ENCODE data around the gene TPM4.
A peak's percentile ranks its signal among the peaks of the same experiment; 100 is the strongest.

TPM4 gene

DNA sequence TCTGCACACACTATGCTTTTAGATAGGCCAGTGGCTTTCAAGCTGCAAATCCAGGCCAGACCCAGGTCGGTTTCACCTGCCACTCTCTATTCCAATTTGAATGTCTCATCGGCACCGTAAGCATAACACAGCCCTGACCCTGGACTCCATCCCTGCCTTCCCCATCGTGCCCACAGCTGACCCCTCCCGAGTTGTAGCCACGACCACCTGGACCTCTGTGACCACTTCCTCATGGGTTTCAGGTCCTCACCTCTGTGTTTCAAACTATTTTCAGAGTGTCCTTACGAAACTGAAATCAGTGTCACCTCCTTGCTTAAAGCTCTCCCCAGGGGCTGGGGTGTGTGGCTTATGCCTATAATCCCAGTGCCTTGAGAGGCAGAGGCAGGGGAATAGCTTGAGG lies 58.2 kb downstream of the TPM4 start:
- no peak for DNase-seq

DNA sequence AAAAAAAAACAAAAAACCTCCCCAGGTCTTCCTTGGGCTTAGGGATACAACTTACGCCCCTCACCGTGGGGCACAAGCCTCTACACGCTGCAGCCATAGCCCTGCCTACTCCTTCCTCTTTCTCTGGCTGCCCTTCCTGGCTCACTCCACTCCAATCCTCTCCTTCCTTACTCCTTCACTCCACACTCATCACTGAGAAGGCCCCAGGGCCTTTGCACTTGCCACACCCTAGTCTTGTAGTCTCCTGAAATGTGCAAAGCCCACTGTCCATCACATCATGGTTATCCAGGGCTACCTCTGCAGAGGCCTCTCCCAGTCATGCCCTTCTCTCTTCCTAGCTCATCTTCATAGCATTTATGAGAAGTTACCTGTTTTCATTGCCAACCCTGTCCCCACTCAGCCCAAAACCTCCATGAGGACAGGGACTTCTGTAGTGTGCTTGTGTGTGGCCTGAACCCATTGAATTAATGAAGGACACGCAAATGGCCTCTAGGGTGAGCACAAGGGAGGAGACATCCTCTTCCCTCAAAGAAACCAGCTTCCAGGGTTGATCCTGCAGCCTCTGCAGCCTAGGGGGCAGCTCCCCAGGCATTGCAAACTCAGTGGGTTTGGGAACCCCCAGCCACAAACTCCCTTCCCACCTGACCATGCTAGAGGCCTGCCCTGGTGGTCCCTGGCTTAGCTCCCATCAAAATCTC lies 59.3 kb downstream of the TPM4 start:
- no peak for DNase-seq

DNA sequence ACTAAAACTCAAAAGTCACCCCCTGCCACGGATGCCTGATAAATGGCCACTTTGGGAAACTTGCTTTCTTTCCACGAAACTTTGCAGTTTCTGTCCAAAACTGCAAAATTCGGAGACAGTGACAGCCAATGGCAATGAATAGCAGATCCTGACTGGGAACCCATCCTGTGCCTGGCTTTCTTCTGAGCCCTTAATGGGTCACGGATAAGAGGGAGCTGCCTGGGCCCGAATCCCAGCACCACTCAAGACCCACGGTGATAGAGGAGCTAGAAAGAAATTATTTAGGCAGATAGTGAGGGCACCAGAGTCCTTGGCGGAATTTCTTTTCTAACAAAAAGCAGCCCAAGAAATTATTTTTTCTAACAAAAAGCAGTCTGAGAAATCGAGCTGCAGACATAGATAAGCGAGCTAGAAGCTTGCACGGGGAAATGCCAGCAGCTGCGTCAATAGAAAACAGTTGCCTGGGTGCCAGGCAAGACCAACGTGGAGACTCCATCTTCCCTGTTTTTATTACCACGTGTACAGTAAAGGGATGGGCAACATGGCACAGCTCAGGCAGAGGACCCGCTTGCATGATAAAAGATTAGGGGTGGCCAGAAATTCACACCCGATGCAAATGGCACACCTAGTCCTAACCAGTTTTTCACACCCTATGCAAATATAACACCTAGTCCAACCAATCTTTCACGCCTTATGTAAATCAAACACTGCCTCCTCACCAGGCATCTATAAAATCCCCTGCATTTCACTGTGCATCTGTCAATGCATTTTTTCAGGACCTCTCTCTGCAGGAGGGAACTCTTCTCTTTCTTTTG lies 60.1 kb downstream of the TPM4 start:
- no peak for DNase-seq

DNA sequence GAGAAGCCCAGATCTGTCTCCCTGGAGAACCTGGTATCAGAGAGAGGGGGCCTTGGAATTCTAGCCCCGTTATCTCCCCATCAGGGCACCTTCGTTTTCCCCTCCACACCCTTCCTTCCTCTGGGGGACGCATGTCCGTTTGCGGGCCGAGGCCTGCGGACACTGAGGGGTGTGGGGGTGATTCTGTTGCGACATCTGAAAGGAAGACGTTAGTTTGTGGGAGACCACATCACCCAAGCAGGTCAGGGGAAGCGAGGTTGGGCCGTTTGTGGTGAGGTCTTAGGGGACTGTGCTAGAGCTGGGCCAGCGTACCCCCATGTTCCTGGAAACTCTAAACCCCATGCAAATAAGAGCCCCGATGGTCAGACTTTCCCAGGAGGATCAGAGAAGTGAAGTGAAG lies 63.5 kb downstream of the TPM4 start:
- no peak for DNase-seq

DNA sequence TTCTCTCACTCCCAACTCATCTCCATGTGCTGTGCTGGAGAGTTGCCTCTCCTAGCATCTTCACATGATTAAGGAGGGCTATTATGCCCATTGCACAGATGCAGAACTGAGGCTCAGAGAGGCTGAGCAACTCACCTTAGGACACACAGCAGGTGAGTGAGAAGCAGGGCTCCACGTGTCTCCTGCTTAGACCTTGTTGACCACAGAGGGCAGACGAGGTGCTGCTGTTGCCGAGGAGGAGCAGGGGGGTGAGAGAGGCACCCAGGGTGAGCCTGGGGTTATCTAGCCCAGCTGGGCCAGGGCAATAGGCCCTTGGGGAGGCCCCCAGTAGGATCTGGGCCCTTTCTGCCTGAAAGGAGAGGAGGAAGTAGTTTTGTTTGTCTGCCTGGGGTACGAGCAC lies 64.7 kb downstream of the TPM4 start:
- no peak for DNase-seq

DNA sequence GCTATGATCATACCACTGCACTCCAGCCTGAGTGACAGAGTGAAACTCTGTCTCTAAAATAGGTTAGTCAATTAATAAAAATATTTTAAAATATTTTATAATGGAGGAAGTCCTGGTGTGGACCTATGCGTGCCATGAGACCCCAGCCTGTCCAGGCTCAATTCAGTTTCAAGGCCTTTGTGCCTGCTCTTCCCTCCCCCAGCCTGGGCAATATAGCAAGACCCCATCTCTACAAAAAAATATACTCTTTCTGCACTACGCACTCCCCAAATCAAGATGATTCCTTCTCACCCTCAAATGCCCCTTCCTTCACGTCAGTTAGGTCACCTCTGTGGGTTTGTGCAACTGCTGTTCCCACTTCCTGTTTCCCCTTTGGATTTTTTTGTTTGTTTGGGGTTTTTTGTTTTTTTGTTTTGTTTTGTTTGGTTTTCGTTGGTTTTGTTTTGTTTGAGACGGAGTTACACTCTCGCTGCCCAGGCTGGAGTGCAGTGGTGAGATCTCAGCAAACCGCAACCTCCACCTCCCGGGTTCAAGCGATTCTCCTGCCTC lies 65.8 kb downstream of the TPM4 start:
- no peak for DNase-seq

DNA sequence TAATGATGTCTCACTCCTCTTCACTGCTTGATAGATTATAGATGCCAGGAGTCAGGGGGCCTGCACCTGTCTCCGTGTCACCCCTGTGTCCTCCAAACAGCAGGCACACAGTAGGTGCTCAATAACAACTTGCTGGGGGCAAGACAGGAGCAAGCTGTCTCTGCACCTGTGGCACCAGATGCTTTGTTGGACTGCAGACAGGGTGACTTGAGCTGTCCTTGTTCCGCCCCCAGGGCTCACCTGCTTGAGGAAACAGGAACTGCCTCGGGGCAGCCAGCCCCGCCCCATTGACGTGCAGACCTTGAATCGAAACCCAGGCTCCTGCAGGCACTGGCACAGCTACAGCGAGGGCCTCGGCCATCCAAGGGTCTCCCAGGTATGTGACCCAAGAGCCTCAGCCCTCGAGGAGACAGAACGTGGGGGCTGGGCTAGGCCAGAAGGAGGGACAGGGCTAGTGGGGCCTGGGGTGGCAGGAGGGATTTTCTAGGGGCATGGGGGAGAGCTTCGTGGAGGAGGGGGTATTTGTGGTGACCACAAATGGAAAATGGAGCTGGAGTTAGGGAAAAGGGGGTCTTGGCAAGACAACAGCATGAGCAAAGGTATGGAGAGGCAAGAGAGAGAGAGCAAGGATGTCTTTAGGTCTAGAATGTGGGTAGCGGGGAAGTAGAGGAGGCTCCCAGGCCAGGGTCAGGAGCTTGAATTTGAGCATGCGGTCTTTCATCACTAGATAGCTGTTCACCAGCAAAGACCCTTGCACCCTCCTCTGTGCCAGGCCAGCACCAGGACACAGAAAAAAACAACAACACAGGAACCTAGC lies 67.3 kb downstream of the TPM4 start, which contains the start of gene HSH2D:
TSS of gene HSH2D (plus strand) at position 287 of the 817 bp plus-strand sequence. CDS start 5,066 bp downstream, outside the sequence.
- peak; percentile 76 to 82 for DNase-seq

DNA sequence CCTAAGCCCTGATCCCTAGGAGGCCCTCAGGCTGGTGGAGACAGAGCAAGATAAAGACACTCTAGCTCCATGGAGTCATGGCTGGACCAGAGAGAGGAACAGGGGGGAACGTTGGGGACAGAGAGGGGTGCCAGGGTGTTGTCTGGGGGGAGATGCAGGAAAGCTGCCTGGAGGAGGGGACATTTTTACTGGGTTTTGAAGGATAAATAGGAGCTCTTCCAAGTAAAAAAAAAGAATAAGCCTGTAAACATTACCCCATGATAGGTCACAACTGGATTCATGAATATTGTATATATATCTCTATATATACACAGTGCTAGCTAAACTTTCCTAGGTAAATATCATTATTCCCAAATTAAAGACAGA lies 67.9 kb downstream of the TPM4 start:
- no peak for DNase-seq

DNA sequence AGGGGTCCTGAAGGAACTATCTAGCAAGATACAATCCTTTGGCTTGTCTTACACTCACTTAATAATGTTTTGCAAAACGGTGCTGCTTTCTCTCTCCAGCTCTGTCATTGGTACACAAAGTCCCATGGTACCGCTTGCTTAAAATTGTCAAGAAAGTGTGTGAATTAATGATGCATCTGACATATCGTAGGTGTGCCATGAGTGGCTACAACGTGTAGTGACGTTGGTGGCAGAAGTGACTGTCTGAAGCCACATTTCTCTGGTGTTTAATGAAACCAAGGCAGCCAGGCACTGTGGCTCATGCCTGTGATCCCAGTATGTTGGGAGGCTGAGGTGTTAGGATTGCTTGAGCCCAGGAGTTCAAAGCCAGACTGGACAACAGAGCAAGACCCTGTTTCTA lies 69.8 kb downstream of the TPM4 start:
- DNase-seq = no peak

DNA sequence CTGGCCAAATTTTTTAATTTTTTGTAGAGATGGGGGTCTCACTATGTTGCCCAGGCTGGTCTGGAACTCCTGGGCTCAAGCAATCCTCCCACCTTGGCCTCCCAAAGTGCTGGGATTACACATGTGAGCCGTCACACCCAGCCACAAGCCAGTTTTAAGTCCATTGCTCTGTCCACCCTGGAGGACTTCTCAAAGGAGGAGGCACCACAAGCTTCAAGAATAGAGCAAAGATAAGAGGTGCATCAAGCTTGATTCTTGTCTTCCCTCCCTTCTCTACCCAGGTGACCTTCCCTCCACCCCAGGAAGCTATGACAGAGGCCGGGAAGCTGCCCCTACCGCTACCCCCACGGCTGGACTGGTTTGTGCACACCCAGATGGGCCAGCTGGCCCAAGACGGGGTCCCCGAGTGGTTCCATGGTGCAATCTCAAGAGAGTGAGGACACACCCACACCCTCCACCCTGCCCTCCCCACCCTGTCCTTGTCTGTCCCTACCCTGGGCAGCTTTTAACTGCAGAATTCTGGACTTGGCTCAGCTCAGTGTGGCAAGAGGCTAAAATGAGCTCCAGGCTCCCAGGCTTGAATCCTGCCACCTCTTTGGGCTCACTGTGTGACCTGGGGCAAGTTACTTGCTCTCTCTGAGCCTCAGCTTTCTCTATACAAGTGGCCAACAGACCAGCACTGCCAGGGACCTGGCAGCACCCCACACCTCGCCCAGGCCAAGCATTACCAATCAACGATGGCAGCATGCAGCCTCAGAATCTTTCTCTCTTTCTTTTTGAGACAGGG lies 72.3 kb downstream of the TPM4 start:
- DNase-seq = no peak
